GM18520 (cell line): ENCODE results near the gene DRD3.

Experiments used
- ATAC-seq: cut with Tn5 transposase; IDR thresholded peaks from one replicate; pipeline ENCODE4 v1.9.1; 2021; ENCODE audit not compliant: unreplicated experiment

DRD3 gene

DNA sequence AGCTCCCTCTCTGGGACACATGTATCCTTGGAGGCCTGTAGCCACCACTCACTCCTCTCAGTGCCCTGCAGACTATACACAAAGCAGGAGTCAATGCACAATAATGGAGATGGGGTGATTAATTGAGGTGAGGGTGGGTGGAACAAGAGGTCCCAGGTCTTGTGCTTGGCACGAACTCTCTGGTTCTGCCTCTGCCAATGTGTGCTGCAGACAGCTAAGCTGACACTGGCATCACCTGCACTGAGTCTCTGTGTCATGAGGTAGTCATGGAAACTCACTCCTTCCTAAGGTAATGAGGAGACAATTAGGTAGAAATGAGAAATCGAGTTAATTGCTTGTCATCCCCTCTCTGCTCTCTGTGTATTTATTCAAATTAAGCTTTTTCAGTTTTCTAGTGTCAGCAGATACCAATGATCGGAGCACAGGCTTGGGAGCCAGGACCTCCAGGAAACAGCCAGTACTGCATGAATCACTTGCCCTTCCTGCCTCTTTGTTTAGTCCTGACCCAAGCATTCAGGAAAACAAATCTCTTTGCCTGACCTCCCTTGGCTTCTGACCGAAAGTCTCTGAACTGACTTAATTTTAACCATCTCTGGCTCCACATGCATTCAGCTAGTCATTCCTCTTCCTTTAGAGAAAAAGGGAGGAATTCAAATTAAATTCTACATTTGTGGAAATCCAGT is 56.7 kb downstream of the DRD3 start:
- no peak for ATAC-seq

DNA sequence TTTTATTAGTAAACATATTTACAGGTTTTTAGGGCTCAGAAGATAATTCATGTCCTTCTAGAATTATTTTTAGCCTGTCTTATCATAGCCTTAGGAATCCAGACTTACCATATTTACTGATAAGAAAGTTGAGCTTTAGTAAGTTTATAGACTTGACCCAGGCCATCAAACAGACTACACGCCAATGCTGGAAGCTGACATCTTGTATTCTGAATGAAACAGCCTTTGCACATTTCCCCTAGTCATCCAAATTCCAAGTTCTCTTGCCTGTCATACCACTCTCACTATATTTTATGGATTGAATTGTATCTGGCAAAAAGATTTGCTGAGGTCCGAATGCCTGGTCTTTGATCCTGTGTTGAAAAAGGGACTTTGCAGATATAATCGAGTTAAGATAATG is 58.6 kb downstream of the DRD3 start:
- no peak for ATAC-seq

DNA sequence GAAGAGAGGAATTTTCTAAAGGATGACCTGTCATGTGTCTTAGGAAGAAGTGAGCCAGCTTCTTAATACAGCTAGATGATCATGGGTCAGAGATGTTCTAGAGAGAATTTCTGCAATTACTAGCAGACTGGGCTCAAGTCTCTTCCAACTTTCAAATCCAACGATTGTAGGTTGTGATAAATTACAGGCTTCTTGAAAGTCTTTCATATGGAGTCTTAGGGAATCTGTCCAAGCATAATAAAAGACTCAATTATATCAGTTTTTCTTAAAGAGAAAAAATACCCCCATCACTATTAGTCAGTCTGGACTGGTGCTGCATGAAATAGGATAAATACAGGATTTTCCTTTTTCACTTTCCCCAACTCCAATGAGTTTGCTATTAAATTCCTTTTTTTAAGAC is 59.1 kb downstream of the DRD3 start:
- ATAC-seq, result no peak

DNA sequence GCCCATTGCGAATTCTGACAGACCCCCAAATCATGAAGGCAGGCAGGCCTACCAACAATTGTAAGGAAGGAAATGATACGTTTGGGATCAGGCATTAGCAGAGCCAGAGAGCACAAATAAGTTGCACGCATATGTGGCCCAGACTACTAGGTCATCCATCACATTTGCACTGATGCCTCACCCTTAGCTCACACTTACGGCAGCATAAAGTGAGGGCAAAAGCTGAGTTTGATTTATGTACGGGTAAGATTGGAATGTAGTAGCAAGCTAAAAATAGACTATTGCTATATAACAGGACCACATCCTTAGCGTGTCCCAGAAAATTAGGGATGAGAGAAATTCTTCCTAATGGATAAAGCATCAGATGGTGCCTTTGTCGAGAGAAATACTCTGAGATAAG is 63.7 kb downstream of the DRD3 start:
- no peak for ATAC-seq

DNA sequence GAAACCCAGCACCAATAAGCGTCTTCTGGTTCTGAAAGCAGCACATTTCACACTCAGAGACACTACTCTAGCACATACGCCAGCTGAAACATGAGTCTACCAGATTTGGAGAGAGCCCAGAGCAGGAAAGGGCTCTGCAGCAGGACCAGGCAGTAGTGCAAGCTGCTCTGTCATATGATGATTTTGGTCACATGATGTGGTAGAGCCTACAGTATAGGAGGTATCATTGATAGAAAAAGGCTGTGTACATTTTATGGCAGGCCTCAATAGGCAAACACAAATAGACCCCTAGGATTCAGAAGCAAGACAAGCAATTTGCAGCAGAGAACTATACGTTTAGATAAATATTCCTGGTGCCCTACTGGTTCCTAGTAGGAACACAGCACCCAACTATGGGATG is 64.1 kb downstream of the DRD3 start:
- ATAC-seq, result no peak

DNA sequence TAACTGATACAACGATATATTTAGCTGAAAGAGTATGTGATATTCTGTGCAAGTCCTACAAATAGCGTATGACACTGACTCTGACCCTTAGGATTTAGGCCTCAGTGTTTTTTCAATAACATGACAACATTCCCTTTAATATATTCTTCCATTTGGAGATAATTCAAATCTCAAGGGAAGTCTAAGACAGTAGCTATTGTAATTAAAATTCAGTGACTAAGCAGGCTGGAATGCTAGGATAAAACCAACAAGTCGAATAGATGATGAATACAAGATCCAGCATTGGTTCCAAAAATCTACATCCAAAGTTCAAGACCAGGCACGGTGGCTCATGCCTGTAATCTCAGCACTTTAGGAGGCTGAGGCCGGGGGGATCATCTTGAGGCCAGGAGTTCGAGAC is 66.2 kb downstream of the DRD3 start:
- no peak for ATAC-seq

DNA sequence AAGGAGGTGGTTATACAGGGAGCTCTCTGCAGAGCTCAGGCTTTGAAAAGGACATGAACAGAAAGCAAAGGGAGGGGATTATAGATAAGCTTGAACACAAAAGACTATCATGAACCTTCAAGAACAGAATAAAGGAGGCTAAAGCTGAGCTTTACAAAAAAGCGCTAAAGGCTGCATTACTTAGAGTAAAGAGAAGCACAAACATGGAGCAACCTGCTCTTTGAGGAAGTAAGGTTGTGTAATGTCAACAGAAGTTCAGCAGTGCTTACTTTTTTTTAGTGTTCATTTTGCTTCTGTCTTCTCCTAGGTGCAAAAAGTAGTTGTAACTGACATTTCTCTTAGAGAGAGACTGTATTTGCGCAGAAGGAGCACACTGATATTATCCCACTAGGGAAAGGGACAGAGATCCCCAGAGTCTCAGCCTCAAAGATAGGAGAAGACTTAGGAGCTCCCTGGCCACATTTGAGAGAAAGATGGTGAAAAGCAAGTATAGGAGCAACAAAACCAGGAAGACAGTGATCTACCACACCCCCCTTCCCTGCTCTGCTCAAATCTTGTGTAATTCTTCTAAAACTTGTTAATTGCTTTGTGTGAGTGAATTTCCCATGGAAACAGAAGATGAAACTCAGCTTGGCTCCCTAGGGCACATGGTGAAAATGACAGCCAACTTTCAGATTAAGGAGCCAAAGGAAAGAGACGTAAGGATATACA is 67.6 kb downstream of the DRD3 start:
- no peak for ATAC-seq

DNA sequence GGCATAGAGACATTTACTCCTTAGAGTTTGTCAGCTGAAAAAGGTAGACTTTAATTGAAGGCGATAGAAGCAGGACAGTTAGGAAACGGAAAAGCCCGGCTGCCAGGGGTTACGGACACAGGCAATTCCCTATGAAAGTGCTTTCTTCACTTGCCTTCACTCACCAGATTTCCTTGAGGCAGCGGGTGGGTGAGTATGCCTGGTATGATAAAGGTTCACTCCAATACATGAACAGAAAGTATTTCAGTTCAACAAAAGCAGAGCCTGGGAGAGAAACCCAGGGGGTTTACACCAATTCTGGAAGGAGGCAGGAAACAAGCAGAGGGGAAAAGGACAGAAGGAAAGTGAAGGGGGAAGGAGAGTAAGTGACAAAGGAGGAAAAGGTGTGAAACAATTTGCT is 68.4 kb downstream of the DRD3 start:
- no peak for ATAC-seq

DNA sequence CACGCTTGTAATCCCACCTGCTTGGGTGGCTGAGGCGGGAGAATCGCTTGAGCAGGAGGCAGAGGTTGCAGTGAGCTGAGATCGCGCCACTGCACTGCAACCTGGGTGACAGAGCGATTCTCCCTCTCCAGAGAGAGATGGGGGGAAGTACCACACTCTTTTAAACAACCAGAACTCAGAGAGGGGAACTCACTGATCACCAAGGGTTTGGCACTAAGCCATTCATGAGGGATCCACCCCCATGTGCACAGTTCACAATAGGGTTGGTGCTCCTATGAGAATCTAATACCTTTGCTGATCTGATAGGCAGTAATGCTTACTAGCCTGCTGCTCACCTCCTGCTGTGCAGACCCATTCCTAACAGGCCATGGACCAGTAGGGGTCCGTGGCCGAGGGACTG is 70.7 kb downstream of the DRD3 start:
- ATAC-seq, result no peak

DNA sequence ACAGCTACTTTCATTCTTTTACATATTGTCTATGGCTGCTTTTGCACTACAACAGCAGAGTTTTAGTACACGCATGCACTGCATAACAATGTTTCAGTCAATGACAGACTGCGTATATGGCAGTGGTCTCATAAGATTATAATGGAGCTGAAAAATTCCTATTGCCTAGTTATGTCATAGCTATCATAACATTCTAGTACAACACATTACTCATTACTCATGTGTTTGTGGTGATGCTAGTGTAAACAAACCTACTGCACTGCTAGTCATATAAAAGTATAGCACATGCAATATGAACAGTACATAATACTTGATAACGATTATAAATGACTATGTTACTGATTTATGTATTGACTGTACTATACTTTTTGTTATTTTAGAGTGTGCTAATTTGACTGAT is 74.4 kb downstream of the DRD3 start:
- ATAC-seq, result no peak

DNA sequence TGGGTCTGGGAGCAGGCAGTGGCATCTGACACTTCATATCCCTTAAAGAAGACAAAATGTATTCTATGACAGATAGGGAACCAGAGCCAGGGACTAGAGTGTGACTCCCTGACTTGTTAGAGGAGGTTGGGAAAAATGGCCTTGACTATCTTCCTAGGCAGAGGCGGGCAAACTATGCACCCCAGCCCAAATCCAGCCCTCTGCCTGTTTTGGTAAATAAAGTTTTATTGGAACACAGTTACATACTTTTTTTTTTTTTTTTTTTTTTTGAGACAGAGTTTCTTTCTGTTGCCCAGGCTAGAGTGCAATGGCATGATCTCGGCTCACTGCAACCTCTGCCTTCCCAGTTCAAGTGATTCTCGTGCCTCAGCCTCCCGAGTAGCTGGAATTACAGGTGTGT is 75.0 kb downstream of the DRD3 start:
- ATAC-seq, result no peak

DNA sequence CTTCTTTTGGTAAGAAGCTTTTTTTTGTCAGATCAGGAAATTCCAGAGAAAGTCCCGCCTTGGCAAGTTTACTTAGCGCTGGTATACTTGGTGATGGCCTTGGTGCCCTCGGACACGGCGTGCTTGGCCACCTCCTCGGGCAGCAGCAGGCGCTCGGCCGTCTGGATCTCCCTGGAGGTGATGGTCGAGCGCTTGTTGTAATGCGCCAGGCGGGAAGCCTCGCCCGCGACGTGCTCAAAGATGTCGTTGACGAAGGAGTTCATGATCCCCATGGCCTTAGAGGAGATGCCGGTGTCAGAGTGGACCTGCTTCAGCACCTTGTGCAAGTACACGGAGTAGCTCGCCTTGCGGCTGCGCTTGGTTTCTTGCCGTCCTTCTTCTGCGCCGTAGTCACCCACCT is 75.7 kb downstream of the DRD3 start:
- ATAC-seq, result no peak

DNA sequence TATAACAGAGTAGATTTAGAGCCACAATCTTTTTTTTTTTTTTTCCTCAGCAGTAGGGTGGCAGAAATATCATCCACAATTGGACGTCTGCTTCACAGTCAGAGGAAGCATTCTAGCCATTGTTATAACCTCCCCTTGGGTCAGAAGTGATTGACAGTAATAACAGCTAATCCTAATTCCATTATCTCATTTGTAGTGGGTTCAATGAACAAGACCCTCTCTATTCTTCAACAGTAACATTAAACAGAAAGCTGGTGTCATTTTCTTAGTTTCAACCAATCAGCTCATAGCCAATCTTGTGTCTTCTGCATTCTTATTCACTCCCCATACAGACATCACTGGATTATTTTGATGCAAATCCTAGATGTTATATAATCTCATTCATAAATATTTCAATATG is 77.8 kb downstream of the DRD3 start:
- ATAC-seq, result no peak

DNA sequence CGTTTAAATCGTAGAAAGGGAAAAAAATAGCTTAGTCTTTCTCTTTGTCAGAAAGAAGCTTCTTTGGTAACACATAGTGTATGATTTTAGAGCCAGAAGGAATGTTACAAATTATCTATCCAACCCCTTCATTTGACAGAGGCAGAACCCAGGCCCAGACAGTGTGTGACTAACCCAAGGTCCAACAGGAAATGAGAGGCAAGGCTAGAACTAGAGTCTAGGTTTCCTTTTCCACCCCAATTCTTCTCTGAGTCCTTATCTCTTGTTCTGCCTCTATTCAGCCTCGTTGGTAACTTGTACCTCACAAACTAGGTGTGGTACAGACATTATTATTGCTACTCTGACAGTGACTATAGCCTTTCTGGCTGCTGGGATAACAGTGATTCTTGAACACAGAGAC is 83.1 kb downstream of the DRD3 start:
- ATAC-seq, result no peak

DNA sequence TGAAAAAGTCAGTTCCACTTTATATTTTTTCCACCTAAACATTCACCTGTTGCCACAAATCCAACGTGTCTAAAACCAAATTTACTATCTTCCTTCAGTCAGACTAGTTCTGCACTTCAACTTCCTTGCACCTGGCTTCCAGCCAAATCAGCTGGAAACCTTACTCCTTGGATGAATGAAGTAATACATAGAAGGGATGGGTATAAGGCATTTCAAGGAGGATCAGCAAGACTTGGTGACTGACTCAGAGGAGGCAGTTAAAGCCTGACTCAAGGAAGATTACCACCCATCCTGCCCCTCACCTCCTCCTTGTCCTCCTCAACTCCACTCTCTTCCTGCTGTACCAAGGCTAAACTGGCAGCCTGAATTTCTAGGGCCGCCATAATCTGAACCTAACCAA is 85.3 kb downstream of the DRD3 start:
- ATAC-seq, result no peak

DNA sequence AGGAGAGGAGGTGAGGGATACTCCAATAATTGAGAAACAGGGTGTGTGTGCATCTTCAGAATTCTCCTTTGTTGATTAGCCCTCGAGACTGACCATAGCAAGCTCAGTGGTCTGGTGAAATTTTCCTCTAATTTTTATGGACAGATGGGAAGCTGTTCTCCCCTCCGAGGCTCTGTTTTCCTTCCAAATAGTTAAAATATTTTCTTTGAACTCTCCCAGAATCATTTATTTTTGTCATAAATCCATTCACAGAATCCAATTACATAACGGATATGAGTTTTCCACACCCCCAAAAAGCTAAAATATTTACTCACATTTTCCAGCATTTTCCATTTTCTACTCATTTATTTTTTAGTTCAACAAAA is 85.9 kb downstream of the DRD3 start:
- no peak for ATAC-seq

DNA sequence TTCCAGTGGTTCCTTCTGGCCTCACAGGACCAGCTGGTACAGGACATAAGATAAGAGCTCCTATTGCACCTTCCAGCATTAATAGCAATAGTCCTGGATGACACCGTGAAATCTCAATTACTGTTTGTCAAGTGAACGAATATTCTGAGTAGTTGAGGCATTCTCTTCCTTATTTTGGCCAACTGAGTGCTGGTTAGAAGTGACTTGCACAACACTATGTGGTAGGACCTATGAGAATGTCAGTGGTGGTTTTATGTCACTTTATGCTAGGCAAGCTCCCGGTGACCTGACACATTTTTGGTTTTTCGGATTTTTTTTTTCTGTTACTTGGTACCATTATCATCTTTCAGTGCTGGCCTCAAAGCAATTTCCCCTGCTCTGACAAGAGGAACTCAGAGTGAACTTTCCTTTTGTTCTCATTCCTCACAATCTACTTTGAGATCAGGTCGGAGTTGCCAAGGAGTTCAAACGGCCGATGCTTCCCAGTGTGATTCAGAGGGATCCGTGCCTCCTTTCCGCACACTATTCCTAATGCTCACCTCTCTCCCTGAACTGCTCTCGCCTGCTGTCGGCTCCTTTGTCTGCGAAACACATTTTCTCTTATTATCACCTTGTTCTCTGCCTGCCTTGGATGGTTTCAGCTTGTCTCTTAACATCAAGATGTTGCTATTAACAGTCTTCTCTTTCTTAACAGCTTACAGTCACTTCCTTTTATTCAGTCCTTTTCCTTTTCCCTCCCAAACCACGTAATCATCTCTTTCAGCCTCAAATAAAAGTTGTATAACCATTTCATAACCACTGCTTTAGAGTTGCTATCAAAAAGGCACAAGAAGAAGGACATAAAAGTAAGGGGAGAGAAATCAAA is 86.5 kb downstream of the DRD3 start:
- no peak for ATAC-seq

DNA sequence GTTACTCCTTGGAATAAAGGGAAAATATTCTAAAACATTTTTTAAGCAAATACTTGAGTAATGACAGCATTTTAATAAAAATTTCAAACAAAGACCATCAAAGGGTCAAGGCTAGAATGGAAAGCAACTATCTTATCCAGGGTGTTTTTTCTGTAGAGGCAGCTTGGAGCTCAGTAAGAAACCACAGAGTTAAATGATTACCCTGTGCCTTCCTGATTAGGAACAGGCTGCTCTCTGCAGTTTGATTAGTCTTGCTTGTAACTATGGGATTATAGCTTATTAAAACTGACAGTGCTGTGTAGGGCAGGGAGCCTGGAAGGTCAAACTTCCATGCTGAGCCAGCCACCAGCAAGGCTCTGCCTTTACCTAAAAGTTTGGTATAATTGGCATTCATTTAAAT is 89.2 kb downstream of the DRD3 start:
- ATAC-seq, result no peak

DNA sequence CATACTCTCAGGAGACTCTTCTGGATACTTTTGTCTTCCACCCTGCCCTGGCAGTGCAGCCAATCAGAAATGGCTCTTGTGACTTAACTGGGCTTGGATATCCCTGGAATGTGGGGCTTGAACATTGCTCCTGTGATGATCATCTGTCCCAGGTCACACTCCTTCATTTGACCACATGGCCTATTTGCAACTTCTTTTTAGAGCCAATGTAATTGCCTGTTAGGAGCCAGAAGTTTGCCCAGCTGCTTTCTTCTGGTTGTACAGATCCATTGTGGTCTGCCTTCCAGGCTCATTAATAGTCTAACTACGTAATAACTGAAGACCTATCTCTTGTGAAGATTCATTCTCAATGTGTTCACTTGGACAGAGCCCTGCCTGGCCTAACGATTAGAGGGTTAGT is 92.5 kb downstream of the DRD3 start:
- no peak for ATAC-seq

DNA sequence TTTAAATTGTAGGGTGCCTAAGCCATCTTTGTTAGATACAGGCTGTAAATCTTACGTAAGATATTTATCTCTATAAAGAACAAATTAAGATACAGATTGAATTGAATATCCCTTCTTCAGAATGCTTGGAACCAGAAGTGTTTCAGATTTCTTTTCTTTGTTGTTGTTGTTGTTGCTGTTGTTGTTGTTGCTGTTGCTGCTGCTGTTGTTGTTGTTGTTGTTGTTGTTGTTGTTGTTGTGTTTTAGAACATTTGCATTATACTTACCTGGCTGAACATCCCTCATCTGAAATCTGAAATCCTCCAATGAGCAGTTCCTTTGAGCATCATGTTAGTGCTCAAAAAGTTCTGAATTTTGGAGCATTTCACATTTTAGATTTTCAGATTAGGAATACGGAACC is 95.7 kb downstream of the DRD3 start:
- no peak for ATAC-seq

DNA sequence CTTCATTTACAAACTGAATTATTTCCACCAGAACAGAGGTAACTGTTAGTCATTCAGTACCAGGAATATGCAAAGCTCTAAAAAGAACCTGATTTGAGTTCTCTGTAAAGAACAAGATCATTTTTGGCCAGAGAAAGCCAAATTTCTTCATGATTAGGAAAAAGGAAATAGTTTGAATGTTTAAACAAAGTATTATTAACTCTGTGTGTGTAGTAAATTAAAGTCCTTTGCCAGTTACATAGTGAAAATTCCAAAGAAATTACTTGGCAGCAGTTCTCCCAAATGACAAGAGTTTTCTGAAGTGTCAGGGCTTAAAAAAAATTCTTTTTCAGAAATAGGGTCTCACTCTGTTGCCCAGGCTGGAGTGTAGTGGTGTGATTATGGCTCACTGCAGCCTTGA is 97.8 kb downstream of the DRD3 start:
- ATAC-seq, result no peak

DNA sequence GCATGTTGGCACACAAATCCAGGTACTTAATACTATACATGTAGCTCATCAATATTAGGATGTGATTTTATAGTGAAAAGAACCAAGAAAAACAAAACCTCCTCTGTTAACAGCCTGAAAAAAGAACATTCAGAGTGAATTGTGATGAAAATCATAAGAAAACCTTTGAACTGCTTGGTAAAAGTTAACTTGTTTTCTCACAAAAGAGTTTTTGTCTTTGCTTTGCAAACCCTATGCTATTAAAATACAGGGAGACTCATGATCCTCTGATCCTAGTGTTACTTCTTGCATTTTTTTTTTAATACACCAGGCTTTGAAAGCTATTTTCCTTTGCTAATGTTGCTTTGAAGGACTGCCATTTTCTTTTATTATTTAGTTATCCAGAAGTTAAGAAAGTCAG is 98.7 kb downstream of the DRD3 start:
- ATAC-seq, result no peak
